ENCODE results near the gene SCN4B.

GRCh38 chr11:118200901-118201680, 48.5 kb upstream of the SCN4B start:
- TF ChIP-seq POLR2A (IDR thresholded peaks at IDR 0.05; ENCODE audit: low read length), result no peak
- no peak for TF ChIP-seq GATA1 (IDR thresholded peaks at IDR 0.05; ENCODE audit: low read depth, low read length)
